A549 treated with DMSO at 1 μM for 4 hours (cell line): Measurements from ENCODE around the gene KLRC4. TPM values are rescaled to one million over a fixed set of nuclear protein-coding genes. Genes with fewer than 3 reads are reported as not detected.

Experiments used
- total RNA-seq: library from RNA; stranded (reverse); fragments of 200-300 nt; extraction: Qiagen RNA extraction; gene quantifications from 5 replicates; pipeline ENCODE4 v1.2.3, GENCODE V29; 2022; ENCODE audit warnings: low read depth

The KLRC4 gene, protein sequence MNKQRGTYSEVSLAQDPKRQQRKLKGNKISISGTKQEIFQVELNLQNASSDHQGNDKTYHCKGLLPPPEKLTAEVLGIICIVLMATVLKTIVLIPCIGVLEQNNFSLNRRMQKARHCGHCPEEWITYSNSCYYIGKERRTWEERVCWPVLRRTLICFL
- not detected in 5 replicates for total RNA-seq

DNA sequence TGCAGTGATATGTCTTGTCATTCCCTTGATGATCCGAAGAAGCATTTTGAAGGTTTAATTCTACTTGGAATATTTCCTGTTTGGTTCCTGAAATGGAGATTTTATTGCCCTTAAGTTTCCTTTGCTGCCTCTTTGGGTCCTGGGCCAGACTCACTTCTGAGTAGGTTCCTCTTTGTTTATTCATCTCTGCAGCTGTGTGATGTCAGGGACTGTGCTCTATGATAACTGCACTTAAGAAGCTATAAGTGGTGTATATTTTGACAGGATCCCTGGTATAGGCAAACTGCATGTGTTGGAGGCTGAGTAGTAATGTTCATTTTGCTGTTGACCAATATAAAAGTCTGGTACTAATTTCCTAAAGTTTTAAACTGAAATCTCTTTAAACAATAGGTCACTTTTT, at the start of gene KLRC4:
KLRC4 (minus strand) TSS at position 366 of the 400 bp plus-strand sequence; CDS start at position 184, 182 bp downstream.

DNA sequence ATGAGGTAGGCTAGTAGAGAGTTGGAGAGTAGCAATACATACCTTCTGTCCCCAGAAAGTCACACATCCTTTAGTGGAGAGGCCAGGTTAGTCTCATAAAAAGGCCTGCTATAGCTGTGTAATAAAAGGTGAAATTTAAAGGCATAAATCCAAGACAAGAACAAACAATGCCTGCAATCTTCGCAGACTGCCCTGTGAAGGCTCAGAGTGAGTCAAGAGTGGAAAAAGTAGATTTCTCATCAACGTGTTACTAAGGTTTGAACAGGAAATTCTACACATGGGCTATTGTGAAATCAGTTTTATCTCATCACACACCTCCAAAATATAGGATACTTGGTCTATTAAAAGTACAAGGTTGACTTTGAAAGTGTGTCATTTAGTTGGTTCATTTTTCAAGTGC, 43.6 kb upstream of the KLRC4 start, which contains the start of gene KLRC1:
KLRC1 (minus strand) TSS at position 222 of the 400 bp plus-strand sequence. CDS start 2,221 bp downstream, outside the sequence.

DNA sequence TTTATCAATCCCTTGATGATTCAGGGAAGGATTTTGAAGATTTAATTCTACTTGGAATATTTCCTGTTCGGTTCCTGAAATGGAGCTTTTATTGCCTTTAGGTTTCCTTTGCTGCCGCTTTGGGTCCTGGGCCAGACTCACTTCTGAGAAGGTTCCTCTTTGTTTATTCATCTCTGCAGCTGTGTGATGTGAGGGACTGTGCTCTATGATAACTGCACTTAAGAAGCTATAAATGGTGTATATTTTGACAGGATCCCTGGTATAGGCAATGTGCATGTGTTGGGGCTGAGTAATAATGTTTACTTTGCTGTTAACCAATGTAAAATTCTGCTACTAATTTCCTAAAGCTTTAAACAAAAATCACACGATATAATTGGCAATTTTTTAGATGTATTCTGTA, 26.3 kb upstream of the KLRC4 start, which contains the start of gene KLRC2:
KLRC2 (minus strand) TSS at position 195 of the 400 bp plus-strand sequence; CDS start at position 171, 24 bp downstream.

DNA sequence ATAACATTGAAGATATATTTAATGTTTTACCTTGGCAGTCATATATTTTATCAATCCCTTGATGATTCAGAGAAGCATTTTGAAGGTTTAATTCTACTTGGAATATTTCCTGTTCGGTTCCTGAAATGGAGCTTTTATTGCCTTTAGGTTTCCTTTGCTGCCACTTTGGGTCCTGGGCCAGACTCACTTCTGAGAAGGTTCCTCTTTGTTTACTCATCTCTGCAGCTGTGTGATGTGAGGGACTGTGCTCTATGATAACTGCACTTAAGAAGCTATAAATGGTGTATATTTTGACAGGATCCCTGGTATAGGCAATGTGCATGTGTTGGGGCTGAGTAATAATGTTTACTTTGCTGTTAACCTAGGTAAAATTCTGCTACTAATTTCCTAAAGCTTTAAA, 10.8 kb upstream of the KLRC4 start, which contains the start of gene KLRC3:
KLRC3 (minus strand) TSS at position 262 of the 400 bp plus-strand sequence; CDS start at position 217, 45 bp downstream.

DNA sequence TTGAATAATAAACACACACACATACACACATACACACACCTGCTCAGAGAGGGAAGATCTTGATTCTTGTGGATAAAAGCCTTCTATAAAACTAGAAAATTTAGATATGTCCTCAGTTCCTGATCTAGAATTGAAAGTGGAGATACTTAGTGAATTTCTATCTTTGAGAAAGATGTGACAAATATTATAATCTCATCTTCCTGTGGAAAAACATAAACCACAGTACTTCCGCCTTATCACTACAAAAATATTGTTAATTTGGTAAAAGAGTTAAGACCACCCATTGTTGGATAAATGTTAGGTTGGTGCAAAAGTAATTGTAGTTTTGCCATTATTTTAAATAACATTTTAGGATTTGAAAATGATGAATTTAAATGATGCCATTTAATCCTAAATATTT, 19.7 kb downstream of the KLRC4 start, which contains the start of gene KLRK1:
KLRK1 (minus strand) TSS at position 138 of the 400 bp plus-strand sequence. CDS start 1,231 bp downstream, outside the sequence.

Other genes with a start within 250 kb of the KLRC4 start
- 0.89 to 2.3 TPM (median 1.6 TPM) in 5 replicates for gene OLR1, start 237.6 kb downstream of the KLRC4 start, total RNA-seq
- gene TMEM52B, start 230.7 kb downstream of the KLRC4 start, total RNA-seq = 0.12 to 0.36 TPM (median 0.16 TPM) in 5 replicates
- gene GABARAPL1, start 196.9 kb downstream of the KLRC4 start, total RNA-seq = 34.0 to 59.7 TPM (median 39.5 TPM) in 5 replicates
- gene KLRD1, start 101.9 kb downstream of the KLRC4 start, total RNA-seq = not detected in 5 replicates
- gene KLRK1, start 19.7 kb downstream of the KLRC4 start, total RNA-seq = not detected in 5 replicates
- gene KLRC3, start 10.8 kb upstream of the KLRC4 start, total RNA-seq = 0.21 to 0.36 TPM in 2 of 5 replicates, not detected in the others
- 1.2 to 2.0 TPM (median 1.4 TPM) in 5 replicates for gene KLRC2, start 26.3 kb upstream of the KLRC4 start, total RNA-seq
- gene KLRC1, start 43.6 kb upstream of the KLRC4 start, total RNA-seq = not detected in 5 replicates
- gene EIF2S3B, start 96.1 kb upstream of the KLRC4 start, total RNA-seq = 0.45 to 0.70 TPM (median 0.67 TPM) in 5 replicates
- 48.3 to 56.6 TPM (median 52.1 TPM) in 5 replicates for gene MAGOHB, start 203.9 kb upstream of the KLRC4 start, total RNA-seq